ENCODE results near the gene C14orf132. TPM values are rescaled to one million over a fixed set of nuclear protein-coding genes. Genes with fewer than 3 reads are reported as not detected.

C14orf132 gene
- total RNA-seq, 2 donors from 2014 or later, result 23.0 to 37.5 TPM

DNA sequence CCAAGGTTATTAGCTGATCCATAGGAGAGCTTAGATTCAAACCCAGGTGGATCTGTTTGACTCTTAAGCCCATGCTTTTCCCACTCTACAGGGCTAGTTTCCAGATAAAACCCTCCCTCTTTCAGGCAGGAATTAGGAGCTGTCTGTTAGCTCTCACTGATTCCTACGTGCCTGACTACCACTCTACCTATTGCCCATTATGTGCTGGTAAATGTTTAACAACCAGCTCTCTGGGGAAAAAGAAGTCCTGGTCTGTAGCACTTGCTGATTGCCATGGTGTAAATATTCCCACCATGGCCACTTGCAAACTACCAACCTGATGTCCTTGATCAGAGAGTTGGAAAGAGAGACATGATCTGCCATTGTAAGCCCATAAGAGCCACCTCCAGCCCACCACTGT, 100.0 kb downstream of the C14orf132 start:
- Histone ChIP-seq H3K4me3 (no peak overlapping the region), H3K36me3 (no peaks in the 10 kb centered on the region), H3K9me3 (no peaks in the 10 kb centered on the region), H3K27ac (no peak overlapping the region), H3K27me3 (replicated peaks; ENCODE audit: insufficient read depth) (no peaks in the 10 kb centered on the region), H3K4me1 (ENCODE audit: control insufficient read depth in 1 of 2, low read depth in 2 of 2) (no peaks in the 10 kb centered on the region)
- TF ChIP-seq, protein P1, sequence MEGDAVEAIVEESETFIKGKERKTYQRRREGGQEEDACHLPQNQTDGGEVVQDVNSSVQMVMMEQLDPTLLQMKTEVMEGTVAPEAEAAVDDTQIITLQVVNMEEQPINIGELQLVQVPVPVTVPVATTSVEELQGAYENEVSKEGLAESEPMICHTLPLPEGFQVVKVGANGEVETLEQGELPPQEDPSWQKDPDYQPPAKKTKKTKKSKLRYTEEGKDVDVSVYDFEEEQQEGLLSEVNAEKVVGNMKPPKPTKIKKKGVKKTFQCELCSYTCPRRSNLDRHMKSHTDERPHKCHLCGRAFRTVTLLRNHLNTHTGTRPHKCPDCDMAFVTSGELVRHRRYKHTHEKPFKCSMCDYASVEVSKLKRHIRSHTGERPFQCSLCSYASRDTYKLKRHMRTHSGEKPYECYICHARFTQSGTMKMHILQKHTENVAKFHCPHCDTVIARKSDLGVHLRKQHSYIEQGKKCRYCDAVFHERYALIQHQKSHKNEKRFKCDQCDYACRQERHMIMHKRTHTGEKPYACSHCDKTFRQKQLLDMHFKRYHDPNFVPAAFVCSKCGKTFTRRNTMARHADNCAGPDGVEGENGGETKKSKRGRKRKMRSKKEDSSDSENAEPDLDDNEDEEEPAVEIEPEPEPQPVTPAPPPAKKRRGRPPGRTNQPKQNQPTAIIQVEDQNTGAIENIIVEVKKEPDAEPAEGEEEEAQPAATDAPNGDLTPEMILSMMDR (IDR thresholded peaks at IDR 0.05), result no peak
- ATAC-seq (ENCODE audit: insufficient number of reproducible peaks, low FRiP score, low read depth) (no peak), DNase-seq (ENCODE audit: low spot score) (no peak)

DNA sequence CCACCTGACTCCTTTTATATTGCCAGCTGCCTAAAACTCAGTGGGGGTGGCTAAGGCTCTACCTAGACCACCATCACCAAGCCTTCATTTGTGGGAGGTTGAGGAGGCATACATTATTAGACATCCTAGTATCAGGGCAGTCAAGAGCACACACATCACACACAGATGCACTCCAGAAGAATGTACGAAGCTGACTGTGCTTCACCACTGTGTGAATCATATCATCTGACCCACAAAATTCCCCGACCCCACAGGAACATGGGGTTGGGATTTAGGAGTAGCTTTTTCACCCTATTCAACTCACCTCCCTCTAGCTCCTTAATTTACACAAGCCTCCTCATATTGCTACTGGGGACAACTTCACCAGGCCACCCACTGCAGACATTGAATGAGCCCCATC, 100.7 kb downstream of the C14orf132 start:
- TF ChIP-seq, protein P1 (IDR thresholded peaks at IDR 0.05), result no peak
- no peaks in the 10 kb centered on the region for H3K9me3 ChIP-seq
- no peak for DNase-seq (ENCODE audit: low spot score)
- no peak overlapping the region for H3K27ac ChIP-seq
- no peak for ATAC-seq (ENCODE audit: insufficient number of reproducible peaks, low FRiP score, low read depth)
- no peaks in the 10 kb centered on the region for H3K27me3 ChIP-seq (replicated peaks; ENCODE audit: insufficient read depth)
- H3K4me1 ChIP-seq (ENCODE audit: control insufficient read depth in 1 of 2, low read depth in 2 of 2), result no peaks in the 10 kb centered on the region
- no peak overlapping the region for H3K4me3 ChIP-seq
- no peaks in the 10 kb centered on the region for H3K36me3 ChIP-seq

GRCh38 chr14:96140952-96141351, 101.8 kb downstream of the C14orf132 start:
- Histone ChIP-seq H3K36me3 (no peaks in the 10 kb centered on the region), H3K4me1 (ENCODE audit: control insufficient read depth in 1 of 2, low read depth in 2 of 2) (peaks cover 0 to 5% of the 10 kb centered on the region in 2 donors), H3K9me3 (no peaks in the 10 kb centered on the region), H3K4me3 (no peak overlapping the region), H3K27me3 (replicated peaks; ENCODE audit: insufficient read depth) (no peaks in the 10 kb centered on the region), H3K27ac (no peak overlapping the region)
- DNase-seq (ENCODE audit: low spot score) (no peak), ATAC-seq (ENCODE audit: insufficient number of reproducible peaks, low FRiP score, low read depth) (no peak)
- TF ChIP-seq, protein P1 (IDR thresholded peaks at IDR 0.05), result no peak

Other genes with a start within 250 kb of the C14orf132 start
- gene TUNAR, start 162.5 kb upstream of the C14orf132 start, total RNA-seq, result not detected
- gene BDKRB2, start 165.5 kb downstream of the C14orf132 start, total RNA-seq, result 10 to 100 TPM in 1 of 2 donors, 1 to 10 TPM in 1; 2.6 to 14.3 TPM
- 1 to 10 TPM in 1 of 2 donors, not detected in 1; 1.8 TPM for gene BDKRB1, start 216.8 kb downstream of the C14orf132 start, total RNA-seq